WTC11 (cell line): ENCODE data around the gene RANBP9. TPM values are rescaled to one million over a fixed set of nuclear protein-coding genes. Genes with fewer than 3 reads are reported as not detected.
A peak's percentile ranks its signal among the peaks of the same experiment; 100 is the strongest.

Experiments
- ATAC-seq: fragments of 200-7000 bp; cut with Tn5 transposase; 2 replicates; pipeline ENCODE4 v1.10.0; 2021; ENCODE audit warnings: mild to moderate bottlenecking, moderate library complexity
- CTCF ChIA-PET: fragments of 300-600 bp; sonication (Branson Sonifier 250); formaldehyde crosslinking; loops from one replicate; lab custom pipeline; 2021; ENCODE audit warnings: antibody characterized with exemption; lab: Charles Lee
- POLR2A ChIA-PET: fragments of 350-600 bp; sonication (Branson Sonifier 250); formaldehyde crosslinking; loops from one replicate; lab custom pipeline; 2021; ENCODE audit warnings: antibody characterized with exemption; lab: Charles Lee
- DNase-seq: peaks from one replicate; pipeline ENCODE4 v3.0.0; 2021; ENCODE audit warnings: low spot score
- H3K27ac Mint-ChIP-seq: 2 replicates; pipeline ENCODE4 v1.8.0; 2021; ENCODE audit warnings: mixed read lengths
- H3K27me3 Mint-ChIP-seq: 2 replicates; pipeline ENCODE4 v1.8.0; 2021; ENCODE audit warnings: low read depth, mild to moderate bottlenecking, moderate library complexity, mixed read lengths
- H3K36me3 Mint-ChIP-seq: 2 replicates; pipeline ENCODE4 v1.8.0; 2021; ENCODE audit warnings: mixed read lengths
- H3K4me1 Mint-ChIP-seq: 2 replicates; pipeline ENCODE4 v1.8.0; 2022; ENCODE audit warnings: mixed read lengths
- H3K4me3 Mint-ChIP-seq: 2 replicates; pipeline ENCODE4 v1.8.0; 2021; ENCODE audit warnings: mild to moderate bottlenecking, moderate library complexity, mixed read lengths
- H3K9me3 Mint-ChIP-seq: 2 replicates; pipeline ENCODE4 v1.8.0; 2021; ENCODE audit warnings: mixed read lengths
- GABPB1 ChIP-seq: sonication (generic); formaldehyde crosslinking; IDR thresholded peaks from 2 replicates; pipeline ENCODE4 v1.8.1; 2023; ENCODE audit warnings: mild to moderate bottlenecking, missing genetic modification reagents
- MYBL2 ChIP-seq: sonication (generic); formaldehyde crosslinking; IDR thresholded peaks from 2 replicates; pipeline ENCODE4 v1.8.1; 2023; ENCODE audit warnings: mild to moderate bottlenecking, moderate library complexity, missing genetic modification reagents
- NFE2L1 ChIP-seq: sonication (generic); formaldehyde crosslinking; IDR thresholded peaks from 2 replicates; pipeline ENCODE4 v1.8.1; 2023; ENCODE audit warnings: missing genetic modification reagents
- SMAD4 ChIP-seq: sonication (generic); formaldehyde crosslinking; IDR thresholded peaks from 2 replicates; pipeline ENCODE4 v1.8.0; 2022; ENCODE audit warnings: mild to moderate bottlenecking, missing genetic modification reagents
- TCF7 ChIP-seq: sonication (generic); formaldehyde crosslinking; IDR thresholded peaks from 2 replicates; pipeline ENCODE4 v1.8.0; 2022; ENCODE audit warnings: mild to moderate bottlenecking, low read depth, missing genetic modification reagents, moderate library complexity
- TEAD1 ChIP-seq: sonication (generic); formaldehyde crosslinking; IDR thresholded peaks from 2 replicates; pipeline ENCODE4 v1.8.0; 2022; ENCODE audit warnings: mild to moderate bottlenecking, missing genetic modification reagents
- TEAD4 ChIP-seq: sonication (generic); formaldehyde crosslinking; IDR thresholded peaks from 2 replicates; pipeline ENCODE4 v1.8.0; 2022; ENCODE audit warnings: mild to moderate bottlenecking, missing genetic modification reagents
- ZNF121 ChIP-seq: sonication (generic); formaldehyde crosslinking; IDR thresholded peaks from 2 replicates; pipeline ENCODE4 v1.8.0; 2023; ENCODE audit warnings: missing genetic modification reagents
- total RNA-seq: library from RNA; stranded (reverse); gene quantifications from 3 replicates; pipeline ENCODE4 v1.2.3, GENCODE V29; 2021
- TF ChIP-seq, protein P1 (sequence below): sonication (generic); formaldehyde crosslinking; IDR thresholded peaks from 2 replicates; pipeline ENCODE4 v1.8.1; 2023; ENCODE audit warnings: mild to moderate bottlenecking, missing genetic modification reagents, moderate library complexity
- TF ChIP-seq, protein P2 (sequence below): sonication (generic); formaldehyde crosslinking; IDR thresholded peaks from 2 replicates; pipeline ENCODE4 v1.8.1; 2022; ENCODE audit warnings: low read depth, missing genetic modification reagents, borderline replicate concordance
- TF ChIP-seq, protein P3 (sequence below): fragments of 250-450 bp; sonication (Bioruptor Pico); IDR thresholded peaks from 2 replicates; pipeline ENCODE4 v1.9.0; 2021; ENCODE audit warnings: mild to moderate bottlenecking, borderline replicate concordance
- TF ChIP-seq, protein P4 (sequence below): sonication (generic); formaldehyde crosslinking; IDR thresholded peaks from 2 replicates; pipeline ENCODE4 v1.8.0; 2022; ENCODE audit warnings: missing genetic modification reagents
- TF ChIP-seq, protein P5 (sequence below): sonication (generic); formaldehyde crosslinking; IDR thresholded peaks from 2 replicates; pipeline ENCODE4 v1.8.1; 2023; ENCODE audit warnings: mild to moderate bottlenecking, missing genetic modification reagents, borderline replicate concordance
- TF ChIP-seq, protein P6 (sequence below): sonication (generic); formaldehyde crosslinking; IDR thresholded peaks from 2 replicates; pipeline ENCODE4 v1.8.1; 2023; ENCODE audit warnings: mild to moderate bottlenecking, missing genetic modification reagents

The RANBP9 gene
- total RNA-seq, 1 experiment from 2014 or later: 33.4 TPM

DNA sequence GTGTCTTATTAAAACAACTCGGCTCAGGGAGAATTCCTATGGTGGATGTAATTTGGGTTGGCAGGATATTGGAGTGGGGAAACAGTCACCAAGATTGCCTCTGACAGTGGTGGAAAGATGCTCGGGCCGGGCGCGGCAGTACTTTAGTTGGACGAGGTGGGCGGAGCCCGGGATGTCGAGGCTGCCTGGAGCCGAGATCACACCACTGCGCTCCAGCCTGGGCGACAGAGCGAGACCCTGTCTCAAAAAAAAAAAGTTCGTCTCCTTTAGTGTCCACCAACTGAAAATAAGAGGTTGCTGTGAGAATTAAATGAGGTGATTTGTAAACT lies 95.9 kb downstream of the RANBP9 start:
- peak; percentile 32 for DNase-seq
- Mint-ChIP-seq H3K4me3 (peak overlapping the region; percentile 96), H3K27me3 (no peaks in the 10 kb centered on the region), H3K9me3 (no peaks in the 10 kb centered on the region), H3K4me1 (peaks cover 25% of the 10 kb centered on the region), H3K36me3 (peaks cover 43% of the 10 kb centered on the region), H3K27ac (peak overlapping the region; percentile 93)
- ChIA-PET POLR2A (interaction anchor here (0.5 to 2.0 kb wide), 7 partner anchors 20 to 287 kb away, joined by 3 to 12 read pairs (median 4); partner anchors contain the start of genes SIRT5 and TBC1D7), CTCF (interaction anchor here (0.5 to 4.0 kb wide), 38 partner anchors 9 to 474 kb away, joined by 3 to 70 read pairs (median 4); partner anchors contain the start of genes GFOD1, SIRT5 and TBC1D7)
- peak; percentile 38 for ATAC-seq
- peak; percentile 63 for TF ChIP-seq ZNF121 (CRISPR knock-in tag)
- TF ChIP-seq, protein P1, sequence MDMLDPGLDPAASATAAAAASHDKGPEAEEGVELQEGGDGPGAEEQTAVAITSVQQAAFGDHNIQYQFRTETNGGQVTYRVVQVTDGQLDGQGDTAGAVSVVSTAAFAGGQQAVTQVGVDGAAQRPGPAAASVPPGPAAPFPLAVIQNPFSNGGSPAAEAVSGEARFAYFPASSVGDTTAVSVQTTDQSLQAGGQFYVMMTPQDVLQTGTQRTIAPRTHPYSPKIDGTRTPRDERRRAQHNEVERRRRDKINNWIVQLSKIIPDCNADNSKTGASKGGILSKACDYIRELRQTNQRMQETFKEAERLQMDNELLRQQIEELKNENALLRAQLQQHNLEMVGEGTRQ (CRISPR knock-in tag): no peak

DNA sequence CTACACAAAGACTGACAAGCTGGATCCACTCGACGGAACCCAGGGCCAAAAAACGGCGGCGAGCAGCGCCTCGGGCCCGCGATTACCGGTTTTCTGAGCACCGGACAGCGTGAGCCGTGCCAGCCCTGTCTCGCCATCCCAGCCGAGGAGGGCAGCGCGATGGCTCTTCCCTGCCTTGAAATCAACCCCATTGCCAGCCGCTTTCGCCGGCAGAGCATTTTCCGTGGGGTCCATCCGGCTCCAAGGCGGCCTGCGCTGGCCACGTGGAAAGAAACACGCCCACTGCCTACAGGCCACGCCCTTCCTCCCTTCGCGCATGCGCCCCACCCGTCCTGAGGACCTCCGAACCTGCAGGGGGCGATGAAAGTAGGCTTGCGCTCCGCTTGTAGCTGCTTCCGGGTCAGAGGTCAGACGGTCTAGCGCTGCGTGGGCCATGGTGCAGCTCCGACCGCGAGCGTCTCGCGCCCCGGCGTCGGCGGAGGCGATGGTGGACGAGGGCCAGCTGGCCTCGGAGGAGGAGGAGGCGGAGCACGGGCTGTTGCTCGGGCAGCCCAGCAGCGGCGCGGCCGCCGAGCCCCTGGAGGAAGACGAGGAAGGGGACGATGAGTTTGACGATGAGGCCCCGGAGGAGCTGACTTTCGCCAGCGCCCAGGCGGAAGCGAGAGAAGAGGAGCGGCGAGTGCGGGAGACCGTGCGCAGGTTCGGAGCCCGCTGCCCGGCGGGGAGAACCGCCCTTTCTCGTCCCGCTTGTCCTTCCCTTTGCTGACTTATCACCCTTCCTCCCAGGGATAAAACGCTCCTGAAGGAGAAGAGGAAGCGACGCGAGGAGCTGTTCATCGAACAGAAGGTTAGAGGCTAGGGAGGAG lies 96.5 kb downstream of the RANBP9 start, which contains the start of gene NOL7:
TSS of gene NOL7 (plus strand) at position 410 of the 866 bp plus-strand sequence. CDS start at position 434, 24 bp downstream.
- ATAC-seq: peak; percentile 93
- peak; percentile 96 for DNase-seq
- CTCF ChIA-PET: interaction anchor here (0.5 to 4.0 kb wide), 38 partner anchors 9 to 1360 kb away, joined by 3 to 70 read pairs (median 4); partner anchors contain the start of genes GFOD1, SIRT5 and TBC1D7
- H3K27me3 Mint-ChIP-seq: no peaks in the 10 kb centered on the region
- no peaks in the 10 kb centered on the region for H3K9me3 Mint-ChIP-seq
- POLR2A ChIA-PET: interaction anchor here (0.5 to 2.0 kb wide), 8 partner anchors 8 to 287 kb away, joined by 3 to 12 read pairs (median 4); partner anchors contain the start of genes SIRT5 and TBC1D7
- H3K4me1 Mint-ChIP-seq: peaks cover 25% of the 10 kb centered on the region
- H3K4me3 Mint-ChIP-seq: peak within 1 kb of the TSS; percentile 96
- peak within 1 kb of the TSS; percentile 93 for H3K27ac Mint-ChIP-seq
- H3K36me3 Mint-ChIP-seq: peaks cover 38% of the 10 kb centered on the region
- no peak for TF ChIP-seq TEAD4 (CRISPR knock-in tag)
- TF ChIP-seq, protein P2, sequence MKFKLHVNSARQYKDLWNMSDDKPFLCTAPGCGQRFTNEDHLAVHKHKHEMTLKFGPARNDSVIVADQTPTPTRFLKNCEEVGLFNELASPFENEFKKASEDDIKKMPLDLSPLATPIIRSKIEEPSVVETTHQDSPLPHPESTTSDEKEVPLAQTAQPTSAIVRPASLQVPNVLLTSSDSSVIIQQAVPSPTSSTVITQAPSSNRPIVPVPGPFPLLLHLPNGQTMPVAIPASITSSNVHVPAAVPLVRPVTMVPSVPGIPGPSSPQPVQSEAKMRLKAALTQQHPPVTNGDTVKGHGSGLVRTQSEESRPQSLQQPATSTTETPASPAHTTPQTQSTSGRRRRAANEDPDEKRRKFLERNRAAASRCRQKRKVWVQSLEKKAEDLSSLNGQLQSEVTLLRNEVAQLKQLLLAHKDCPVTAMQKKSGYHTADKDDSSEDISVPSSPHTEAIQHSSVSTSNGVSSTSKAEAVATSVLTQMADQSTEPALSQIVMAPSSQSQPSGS (CRISPR knock-in tag): no peak
- TF ChIP-seq TCF7 (CRISPR knock-in tag): no peak
- TF ChIP-seq, protein P3, sequence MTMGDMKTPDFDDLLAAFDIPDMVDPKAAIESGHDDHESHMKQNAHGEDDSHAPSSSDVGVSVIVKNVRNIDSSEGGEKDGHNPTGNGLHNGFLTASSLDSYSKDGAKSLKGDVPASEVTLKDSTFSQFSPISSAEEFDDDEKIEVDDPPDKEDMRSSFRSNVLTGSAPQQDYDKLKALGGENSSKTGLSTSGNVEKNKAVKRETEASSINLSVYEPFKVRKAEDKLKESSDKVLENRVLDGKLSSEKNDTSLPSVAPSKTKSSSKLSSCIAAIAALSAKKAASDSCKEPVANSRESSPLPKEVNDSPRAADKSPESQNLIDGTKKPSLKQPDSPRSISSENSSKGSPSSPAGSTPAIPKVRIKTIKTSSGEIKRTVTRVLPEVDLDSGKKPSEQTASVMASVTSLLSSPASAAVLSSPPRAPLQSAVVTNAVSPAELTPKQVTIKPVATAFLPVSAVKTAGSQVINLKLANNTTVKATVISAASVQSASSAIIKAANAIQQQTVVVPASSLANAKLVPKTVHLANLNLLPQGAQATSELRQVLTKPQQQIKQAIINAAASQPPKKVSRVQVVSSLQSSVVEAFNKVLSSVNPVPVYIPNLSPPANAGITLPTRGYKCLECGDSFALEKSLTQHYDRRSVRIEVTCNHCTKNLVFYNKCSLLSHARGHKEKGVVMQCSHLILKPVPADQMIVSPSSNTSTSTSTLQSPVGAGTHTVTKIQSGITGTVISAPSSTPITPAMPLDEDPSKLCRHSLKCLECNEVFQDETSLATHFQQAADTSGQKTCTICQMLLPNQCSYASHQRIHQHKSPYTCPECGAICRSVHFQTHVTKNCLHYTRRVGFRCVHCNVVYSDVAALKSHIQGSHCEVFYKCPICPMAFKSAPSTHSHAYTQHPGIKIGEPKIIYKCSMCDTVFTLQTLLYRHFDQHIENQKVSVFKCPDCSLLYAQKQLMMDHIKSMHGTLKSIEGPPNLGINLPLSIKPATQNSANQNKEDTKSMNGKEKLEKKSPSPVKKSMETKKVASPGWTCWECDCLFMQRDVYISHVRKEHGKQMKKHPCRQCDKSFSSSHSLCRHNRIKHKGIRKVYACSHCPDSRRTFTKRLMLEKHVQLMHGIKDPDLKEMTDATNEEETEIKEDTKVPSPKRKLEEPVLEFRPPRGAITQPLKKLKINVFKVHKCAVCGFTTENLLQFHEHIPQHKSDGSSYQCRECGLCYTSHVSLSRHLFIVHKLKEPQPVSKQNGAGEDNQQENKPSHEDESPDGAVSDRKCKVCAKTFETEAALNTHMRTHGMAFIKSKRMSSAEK (CRISPR knock-in tag): no peak
- TF ChIP-seq, protein P4, sequence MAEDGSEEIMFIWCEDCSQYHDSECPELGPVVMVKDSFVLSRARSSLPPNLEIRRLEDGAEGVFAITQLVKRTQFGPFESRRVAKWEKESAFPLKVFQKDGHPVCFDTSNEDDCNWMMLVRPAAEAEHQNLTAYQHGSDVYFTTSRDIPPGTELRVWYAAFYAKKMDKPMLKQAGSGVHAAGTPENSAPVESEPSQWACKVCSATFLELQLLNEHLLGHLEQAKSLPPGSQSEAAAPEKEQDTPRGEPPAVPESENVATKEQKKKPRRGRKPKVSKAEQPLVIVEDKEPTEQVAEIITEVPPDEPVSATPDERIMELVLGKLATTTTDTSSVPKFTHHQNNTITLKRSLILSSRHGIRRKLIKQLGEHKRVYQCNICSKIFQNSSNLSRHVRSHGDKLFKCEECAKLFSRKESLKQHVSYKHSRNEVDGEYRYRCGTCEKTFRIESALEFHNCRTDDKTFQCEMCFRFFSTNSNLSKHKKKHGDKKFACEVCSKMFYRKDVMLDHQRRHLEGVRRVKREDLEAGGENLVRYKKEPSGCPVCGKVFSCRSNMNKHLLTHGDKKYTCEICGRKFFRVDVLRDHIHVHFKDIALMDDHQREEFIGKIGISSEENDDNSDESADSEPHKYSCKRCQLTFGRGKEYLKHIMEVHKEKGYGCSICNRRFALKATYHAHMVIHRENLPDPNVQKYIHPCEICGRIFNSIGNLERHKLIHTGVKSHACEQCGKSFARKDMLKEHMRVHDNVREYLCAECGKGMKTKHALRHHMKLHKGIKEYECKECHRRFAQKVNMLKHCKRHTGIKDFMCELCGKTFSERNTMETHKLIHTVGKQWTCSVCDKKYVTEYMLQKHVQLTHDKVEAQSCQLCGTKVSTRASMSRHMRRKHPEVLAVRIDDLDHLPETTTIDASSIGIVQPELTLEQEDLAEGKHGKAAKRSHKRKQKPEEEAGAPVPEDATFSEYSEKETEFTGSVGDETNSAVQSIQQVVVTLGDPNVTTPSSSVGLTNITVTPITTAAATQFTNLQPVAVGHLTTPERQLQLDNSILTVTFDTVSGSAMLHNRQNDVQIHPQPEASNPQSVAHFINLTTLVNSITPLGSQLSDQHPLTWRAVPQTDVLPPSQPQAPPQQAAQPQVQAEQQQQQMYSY (CRISPR knock-in tag): no peak
- TF ChIP-seq MYBL2: peak; percentile 90
- TF ChIP-seq, protein P5, sequence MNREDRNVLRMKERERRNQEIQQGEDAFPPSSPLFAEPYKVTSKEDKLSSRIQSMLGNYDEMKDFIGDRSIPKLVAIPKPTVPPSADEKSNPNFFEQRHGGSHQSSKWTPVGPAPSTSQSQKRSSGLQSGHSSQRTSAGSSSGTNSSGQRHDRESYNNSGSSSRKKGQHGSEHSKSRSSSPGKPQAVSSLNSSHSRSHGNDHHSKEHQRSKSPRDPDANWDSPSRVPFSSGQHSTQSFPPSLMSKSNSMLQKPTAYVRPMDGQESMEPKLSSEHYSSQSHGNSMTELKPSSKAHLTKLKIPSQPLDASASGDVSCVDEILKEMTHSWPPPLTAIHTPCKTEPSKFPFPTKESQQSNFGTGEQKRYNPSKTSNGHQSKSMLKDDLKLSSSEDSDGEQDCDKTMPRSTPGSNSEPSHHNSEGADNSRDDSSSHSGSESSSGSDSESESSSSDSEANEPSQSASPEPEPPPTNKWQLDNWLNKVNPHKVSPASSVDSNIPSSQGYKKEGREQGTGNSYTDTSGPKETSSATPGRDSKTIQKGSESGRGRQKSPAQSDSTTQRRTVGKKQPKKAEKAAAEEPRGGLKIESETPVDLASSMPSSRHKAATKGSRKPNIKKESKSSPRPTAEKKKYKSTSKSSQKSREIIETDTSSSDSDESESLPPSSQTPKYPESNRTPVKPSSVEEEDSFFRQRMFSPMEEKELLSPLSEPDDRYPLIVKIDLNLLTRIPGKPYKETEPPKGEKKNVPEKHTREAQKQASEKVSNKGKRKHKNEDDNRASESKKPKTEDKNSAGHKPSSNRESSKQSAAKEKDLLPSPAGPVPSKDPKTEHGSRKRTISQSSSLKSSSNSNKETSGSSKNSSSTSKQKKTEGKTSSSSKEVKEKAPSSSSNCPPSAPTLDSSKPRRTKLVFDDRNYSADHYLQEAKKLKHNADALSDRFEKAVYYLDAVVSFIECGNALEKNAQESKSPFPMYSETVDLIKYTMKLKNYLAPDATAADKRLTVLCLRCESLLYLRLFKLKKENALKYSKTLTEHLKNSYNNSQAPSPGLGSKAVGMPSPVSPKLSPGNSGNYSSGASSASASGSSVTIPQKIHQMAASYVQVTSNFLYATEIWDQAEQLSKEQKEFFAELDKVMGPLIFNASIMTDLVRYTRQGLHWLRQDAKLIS (CRISPR knock-in tag): peak; percentile 95
- TF ChIP-seq GABPB1 (CRISPR knock-in tag): peak; percentile 97
- TF ChIP-seq NFE2L1: peak; percentile 37; the same call in 1 of the 2 replicates
- no peak for TF ChIP-seq SMAD4 (CRISPR knock-in tag)
- TF ChIP-seq TEAD1: peak; percentile 79
- TF ChIP-seq, protein P6, sequence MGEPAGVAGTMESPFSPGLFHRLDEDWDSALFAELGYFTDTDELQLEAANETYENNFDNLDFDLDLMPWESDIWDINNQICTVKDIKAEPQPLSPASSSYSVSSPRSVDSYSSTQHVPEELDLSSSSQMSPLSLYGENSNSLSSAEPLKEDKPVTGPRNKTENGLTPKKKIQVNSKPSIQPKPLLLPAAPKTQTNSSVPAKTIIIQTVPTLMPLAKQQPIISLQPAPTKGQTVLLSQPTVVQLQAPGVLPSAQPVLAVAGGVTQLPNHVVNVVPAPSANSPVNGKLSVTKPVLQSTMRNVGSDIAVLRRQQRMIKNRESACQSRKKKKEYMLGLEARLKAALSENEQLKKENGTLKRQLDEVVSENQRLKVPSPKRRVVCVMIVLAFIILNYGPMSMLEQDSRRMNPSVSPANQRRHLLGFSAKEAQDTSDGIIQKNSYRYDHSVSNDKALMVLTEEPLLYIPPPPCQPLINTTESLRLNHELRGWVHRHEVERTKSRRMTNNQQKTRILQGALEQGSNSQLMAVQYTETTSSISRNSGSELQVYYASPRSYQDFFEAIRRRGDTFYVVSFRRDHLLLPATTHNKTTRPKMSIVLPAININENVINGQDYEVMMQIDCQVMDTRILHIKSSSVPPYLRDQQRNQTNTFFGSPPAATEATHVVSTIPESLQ (CRISPR knock-in tag): no peak
